Femur (tissue), 1 donor: ENCODE data around the gene SRP68.
A peak's percentile ranks its signal among the peaks of the same experiment; 100 is the strongest.

Source experiments
- DNase-seq: peaks from one replicate; pipeline ENCODE4 v3.0.0-alpha.2; 2017

Gene SRP68

DNA sequence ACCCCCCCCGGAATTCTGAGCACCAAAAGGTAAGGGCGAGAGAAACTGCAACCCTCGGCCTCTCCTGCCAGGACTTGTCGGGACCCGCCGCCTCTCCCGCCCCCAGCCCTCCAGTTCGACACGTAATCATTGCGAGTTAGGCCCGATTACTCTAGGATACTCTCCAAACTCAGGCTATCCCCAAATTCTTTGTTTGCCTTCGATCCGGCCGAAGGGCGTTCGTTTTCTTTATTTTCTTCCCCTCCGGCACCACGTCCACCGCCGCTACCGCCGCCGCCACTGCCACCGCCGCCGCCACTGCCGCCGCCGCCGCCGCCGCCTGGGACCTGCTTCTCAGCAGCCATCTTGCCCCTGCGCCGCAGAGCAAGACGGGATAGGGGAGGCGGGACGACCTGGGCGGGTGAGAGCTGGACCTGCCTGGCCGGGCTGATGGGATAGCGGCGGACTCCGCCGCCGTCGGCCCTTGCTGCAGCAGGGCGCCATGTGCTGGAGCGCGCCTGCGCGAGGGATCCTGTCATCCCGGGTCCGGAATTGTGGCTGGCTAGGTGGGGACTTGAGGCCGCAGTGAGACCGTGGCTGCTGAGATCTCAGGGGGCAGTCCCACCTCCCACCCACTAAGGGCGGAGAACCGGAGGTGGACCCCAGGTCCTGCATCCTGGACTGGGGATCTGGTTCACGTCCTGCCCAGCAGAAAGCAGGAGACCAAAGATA, at the start of gene SRP68:
Gene SRP68 (minus strand): TSS at position 370 of the 711 bp plus-strand sequence. CDS start 26 bp downstream, at position 344.
- peak; percentile 96 for DNase-seq

DNA sequence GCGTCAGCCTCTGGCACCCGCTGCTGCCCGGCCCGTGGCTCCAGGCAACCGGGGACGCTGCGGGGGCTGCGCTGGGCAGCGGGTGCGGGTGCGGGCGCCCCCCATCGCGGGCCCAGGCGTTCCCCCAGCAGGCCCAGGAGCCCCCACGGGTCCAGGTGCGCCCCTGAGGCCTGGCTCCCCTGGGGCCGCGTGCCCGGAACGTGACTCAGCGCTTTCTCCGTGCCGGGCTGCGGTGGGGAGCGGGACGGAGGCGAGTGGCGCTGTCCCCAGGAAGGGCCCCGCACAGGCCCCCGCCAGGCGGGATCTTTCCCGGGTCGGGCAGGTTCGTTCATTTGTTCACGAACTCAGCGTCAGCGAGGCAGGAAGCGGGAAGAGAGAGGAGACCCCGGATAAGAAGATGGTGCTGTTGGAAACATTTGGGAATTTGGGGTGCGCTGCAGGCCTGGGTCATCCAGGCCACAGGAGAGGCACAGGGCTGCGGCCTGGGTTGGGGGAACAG, 49.7 kb upstream of the SRP68 start:
- DNase-seq, result no peak

DNA sequence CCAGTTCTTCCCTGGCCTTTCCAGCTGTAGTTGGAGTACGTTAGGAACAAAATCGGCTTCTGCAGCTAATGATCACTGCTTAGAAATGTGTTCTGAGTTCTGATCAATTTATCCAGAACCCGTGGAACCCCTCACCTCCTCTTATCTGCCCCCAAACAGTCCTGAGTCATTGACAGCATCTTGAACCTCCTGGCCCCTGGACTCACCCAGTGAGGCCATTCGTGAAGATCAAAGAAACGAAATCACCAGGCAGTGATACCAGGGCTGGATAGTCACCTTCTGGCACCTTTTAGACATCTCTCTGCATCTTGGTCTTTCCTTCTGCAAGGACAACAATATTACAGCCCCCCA, 48.3 kb upstream of the SRP68 start:
- no peak for DNase-seq

GRCh38 chr17:76119409-76120371, 47.4 kb upstream of the SRP68 start:
- DNase-seq, result no peak

DNA sequence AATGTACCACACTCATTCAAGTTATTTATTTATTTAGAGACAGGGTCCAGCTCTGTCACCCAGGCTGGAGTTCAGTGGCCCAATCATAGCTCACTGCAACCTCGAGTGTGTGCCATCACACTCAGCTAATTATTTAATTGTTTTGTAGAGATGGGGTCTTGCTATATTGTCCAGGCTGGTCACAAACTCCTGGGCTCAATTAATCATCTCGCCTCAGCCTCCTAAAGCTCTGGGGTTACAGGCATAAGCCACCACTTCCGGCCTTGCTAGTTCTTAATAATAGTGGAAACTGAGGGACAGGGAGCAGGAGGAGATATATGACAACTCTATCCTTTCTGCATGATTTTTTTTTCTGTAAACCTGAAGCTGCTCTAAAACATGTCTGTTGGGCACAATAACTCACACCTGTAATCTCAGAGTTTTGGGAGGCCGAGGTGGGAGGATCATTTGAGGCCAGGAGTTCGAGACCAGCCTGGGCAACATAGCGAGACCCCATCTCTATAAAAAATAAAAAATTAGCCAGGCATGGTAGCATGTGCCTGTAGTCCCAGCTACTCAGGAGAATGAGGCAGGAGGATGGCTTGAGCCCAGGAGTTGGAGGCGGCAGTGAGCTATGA, 42.9 kb upstream of the SRP68 start:
- no peak for DNase-seq

GRCh38 chr17:76111956-76112355, 39.6 kb upstream of the SRP68 start:
- no peak for DNase-seq

- DNase-seq, result no peak
Measured at GRCh38 chr17:76107509-76107908, 35.2 kb upstream of the SRP68 start.

DNA sequence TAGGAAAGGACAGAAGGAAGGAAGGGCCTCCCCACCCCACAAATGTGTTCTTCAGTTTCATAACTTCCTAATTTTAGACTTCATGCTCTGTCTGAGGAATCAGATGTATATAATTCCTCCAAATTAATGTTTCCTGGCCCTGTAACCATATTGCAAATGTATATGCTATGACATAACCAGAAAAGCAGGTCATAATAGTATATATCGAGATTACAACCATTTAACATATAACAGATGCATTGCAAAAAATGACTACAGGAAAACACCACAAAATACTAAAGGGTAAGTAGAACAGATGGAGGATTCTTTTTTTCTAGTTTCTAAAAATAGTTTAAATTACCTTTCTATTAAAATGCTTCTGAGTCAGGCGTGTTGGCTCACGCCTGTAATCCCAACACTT, 34.4 kb upstream of the SRP68 start:
- no peak for DNase-seq

DNA sequence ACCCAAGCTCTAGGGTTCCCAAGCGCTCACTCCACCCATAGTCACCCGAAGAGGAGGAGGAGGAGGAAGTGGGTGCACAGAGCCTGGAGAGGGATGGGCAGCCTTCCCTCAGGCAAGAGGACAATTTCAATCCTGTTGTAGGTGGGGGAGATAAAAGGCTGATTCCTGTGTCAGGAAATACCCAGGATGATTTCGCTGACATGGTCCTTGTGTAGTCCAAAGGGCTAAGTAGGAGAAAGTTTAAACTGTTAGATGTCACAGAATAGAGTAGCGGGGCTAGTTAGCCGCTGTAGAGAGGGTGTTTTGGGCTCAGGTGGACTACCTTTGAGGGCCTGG, 32.5 kb upstream of the SRP68 start:
- DNase-seq, result no peak

GRCh38 chr17:76104140-76104895, 32.0 kb upstream of the SRP68 start:
- DNase-seq, result peak; percentile 29

- peak; percentile 95 for DNase-seq
Measured at GRCh38 chr17:76103274-76104139, 31.2 kb upstream of the SRP68 start, which contains the start of gene EXOC7. EXOC7 (minus strand) TSS chr17:76103787; CDS start chr17:76103692, 95 bp downstream.

DNA sequence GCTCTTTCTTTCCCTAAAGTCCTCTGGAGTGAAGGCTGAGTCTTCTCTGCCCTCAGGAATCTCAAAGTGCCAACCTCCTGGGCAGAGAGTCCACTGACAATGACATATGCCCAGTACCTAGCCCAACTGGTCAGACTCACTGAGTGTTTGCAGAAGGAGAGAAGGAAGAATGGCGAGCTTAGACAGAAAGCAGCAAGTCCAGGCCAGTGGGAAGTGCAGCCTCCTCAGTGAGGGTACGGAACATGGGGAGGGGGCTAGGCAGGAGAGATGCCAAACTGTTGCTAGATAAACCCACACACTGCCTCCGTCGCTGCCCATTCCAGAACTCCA, 30.6 kb upstream of the SRP68 start:
- no peak for DNase-seq

DNA sequence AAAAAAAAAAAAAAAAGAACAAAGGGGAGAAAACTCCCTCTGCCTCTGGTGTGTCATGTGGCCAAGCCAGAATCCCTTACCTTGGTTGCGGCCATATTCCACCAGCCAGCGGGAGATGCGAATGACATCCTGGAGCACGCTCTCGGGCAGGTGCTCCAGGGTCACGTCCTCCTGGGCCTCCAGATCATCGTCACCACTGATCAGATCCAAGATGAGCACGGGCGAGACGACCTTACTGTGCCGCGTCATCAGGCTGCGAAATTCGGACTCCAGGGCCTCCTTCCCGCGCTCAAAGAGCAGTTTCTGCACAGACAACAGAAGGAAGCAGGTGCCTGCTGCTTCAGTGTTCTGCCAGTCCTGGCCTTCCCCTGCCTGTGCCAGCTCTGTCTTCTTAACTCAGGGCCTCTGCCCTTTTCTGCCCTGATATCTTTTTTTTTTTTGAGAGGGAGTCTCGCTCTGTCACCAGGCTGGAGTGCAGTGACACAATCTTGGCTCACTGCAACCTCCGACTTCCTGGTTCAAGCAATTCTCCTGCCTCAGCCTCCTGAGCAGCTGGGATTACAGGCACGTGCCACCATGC, 25.5 kb upstream of the SRP68 start:
- DNase-seq, result no peak

- DNase-seq, result no peak
Measured at GRCh38 chr17:76095943-76096342, 23.6 kb upstream of the SRP68 start.

DNA sequence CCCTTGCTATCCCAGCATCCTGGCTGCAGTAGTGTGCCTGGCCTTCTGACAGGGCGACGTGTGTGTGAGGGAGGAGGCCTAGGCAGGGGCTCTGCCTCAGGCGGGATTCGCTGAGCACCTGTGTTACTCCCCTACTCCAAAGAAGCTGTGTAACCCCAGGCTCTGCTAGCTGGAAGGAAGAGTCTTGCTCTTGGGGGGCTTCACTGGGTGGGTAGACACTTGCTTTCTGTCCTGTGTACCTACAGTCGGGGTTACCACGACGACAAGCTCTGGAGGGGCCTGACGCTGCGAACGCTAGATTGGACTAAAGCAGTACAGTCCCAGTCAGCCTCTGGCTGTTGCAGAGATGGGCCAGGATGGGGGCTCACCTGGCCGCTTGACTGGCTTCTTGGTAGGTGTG, 21.7 kb upstream of the SRP68 start:
- DNase-seq, result no peak

DNA sequence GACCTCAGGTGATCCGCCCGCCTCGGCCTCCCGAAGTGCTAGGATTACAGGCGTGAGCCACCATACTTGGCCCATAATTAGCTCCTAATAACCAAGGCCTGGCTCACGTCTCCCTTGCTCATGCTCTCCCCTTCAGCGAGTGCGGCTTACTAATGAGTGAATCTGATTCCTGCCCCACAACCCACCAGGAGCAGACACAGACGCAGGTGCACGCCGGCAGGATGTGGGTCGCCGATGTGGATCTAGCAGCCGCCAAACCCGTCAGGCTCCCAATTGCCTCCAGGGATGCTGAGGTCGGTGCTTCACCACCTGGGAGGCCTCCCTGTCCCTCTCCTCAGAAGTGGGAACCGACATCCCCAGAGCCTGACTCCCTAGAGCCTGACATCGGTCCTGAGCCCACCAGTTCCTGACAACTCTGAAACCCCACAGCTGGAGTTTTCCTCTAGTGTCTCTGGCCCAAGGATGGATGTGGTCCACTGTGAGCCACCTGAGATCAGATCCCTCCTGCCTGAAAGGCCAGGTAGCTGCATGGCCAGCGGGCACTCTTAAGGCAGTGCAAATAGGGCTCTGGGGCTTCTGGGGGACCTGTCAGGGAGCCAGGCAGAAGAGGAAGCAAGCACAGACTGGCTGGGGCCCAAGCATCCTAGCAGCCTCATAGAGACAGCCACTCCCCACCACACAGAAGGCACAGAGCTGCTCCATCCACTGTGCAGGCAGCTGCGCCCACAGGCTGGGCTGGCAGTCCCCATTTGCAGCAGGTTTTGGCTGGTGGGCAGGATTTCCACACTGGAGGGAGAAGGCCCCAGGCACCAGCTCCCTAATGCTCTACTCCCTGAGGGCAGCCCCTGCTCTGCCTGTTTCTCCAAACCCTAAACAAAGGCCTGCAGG, 20.5 kb upstream of the SRP68 start:
- no peak for DNase-seq

DNA sequence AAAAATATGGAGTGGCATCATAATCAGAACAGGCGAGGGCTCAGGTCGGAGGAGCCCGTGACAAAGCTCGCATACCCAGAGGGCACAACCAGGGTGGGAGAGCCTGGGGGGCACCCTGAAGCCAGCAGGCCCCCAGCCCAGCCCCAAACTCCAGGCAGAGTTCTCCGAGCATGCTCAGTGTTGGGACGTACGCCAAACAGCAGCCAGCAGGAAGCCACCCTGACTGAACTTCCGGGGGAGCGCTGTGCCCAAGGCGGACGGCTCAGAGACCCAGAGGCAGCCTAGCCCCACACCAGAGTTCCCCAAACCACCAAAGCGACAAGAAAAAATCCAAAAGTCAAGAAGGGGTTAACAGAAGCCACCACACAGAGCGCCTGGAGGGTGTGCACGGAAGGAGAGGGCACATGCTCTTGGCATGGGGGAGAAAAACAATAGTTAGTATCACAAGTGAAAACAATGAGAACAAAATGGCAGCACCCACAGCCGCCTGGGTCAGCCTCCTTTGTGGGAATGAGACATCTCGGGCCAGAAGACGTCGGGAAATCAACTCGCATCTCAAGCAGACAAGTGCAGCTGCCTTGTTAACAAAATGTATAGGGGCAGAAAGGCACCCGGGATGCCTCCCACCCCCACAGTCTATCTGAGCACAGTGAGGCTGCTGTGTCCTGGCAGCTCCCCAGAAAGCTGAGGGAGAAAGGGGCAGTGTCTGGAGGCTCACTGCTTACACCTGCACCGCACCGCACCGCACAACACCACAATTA, 19.4 kb upstream of the SRP68 start:
- DNase-seq, result no peak

DNA sequence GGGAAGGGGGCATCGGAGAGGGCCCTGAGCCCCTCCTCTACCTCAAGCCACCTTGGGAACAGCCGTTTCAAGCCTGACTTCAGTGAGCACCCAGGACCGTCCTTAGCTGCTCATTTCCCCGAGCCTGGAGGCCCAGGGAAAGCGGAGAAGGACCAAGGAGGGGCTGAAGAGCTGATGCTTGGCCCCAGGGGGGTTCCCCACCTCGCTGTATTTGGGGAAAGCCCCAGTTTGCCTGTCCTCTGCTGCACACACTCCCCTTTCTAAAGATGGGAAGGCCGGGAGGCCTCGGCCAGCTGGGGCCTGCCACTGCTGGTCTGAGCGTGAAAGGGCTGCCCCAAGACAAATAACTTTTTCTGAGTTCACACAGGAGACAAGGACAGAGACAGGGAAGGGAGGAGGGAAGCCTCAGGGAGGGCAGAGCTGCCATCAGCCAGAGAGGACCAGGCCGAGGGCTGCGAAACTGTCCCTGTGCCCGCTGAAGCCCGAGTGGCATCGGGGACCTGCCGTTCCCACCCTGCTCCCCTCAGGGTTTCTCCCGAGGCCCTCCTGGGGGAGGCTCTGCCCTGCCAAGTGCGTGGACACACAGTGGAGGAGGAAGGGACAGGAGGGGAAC, 18.3 kb upstream of the SRP68 start:
- no peak for DNase-seq
